Subcutaneous abdominal adipose tissue (tissue), 5 donors: ENCODE data around the gene RCAN2.

Source experiments
- H3K27ac ChIP-seq: one replicate; pipeline ENCODE4 v1.7.0; 2013; ENCODE audit warnings: low read depth, mild to moderate bottlenecking, inconsistent platforms, low read length, moderate library complexity
- H3K27me3 ChIP-seq, 5 donors: one replicate each; pipeline ENCODE4 v1.7.0; 2013; ENCODE audit warnings: low read length in 5 of 5, inconsistent platforms in 1 of 5; ENCODE audit not compliant: control insufficient read depth in 5 of 5, insufficient read depth in 4 of 5
- H3K36me3 ChIP-seq, 5 donors: one replicate each; pipeline ENCODE4 v1.7.0; 2013; ENCODE audit warnings: low read length in 5 of 5; ENCODE audit not compliant: control insufficient read depth in 5 of 5, insufficient read depth in 5 of 5
- H3K4me1 ChIP-seq, 5 donors: one replicate each; pipeline ENCODE4 v1.7.0; 2013; ENCODE audit warnings: low read length in 5 of 5, mild to moderate bottlenecking in 3 of 5, moderate library complexity in 1 of 5; ENCODE audit not compliant: control insufficient read depth in 5 of 5, insufficient read depth in 5 of 5
- H3K4me3 ChIP-seq, 5 donors: one replicate each; pipeline ENCODE4 v1.7.0; 2013; ENCODE audit warnings: low read length in 5 of 5, low read depth in 1 of 5
- H3K9ac ChIP-seq, 5 donors: one replicate each; pipeline ENCODE4 v1.7.0; 2013; ENCODE audit warnings: low read length in 5 of 5, mild to moderate bottlenecking in 4 of 5, moderate library complexity in 3 of 5
- H3K9me3 ChIP-seq, 5 donors: one replicate each; pipeline ENCODE4 v1.7.0; 2013; ENCODE audit warnings: low read length in 5 of 5; ENCODE audit not compliant: control insufficient read depth in 5 of 5
- donor health status: healthy.
- donor health status: healthy.
- donor health status: healthy.
- donor health status: healthy.
- donor health status: healthy.

Gene RCAN2

DNA sequence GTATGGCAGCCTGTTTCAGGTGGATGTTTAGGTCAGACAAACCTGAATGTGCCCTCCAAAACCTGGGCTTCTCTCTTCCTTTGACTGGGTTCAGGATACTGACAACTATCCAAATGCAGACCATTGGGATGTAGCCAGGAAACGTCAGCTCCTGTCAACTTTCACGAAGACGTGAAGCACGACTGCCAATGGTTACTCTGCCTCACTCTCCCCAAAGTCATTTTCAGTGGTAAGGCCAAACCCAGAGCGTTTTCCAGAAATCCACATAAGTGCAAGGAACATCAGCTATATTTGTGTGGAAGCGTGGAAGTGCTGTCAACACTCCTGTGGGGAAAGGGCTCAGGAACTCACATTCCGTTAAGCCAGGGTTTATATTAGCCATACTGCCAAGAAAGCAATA is 20.1 kb upstream of the RCAN2 start:
- Histone ChIP-seq H3K9ac (no peak overlapping the region), H3K27me3 (no peaks in the 10 kb centered on the region), H3K9me3 (no peaks in the 10 kb centered on the region), H3K27ac (no peak overlapping the region), H3K4me1 (peaks cover 0 to 13% (median 5%) of the 10 kb centered on the region in 5 donors), H3K36me3 (no peaks in the 10 kb centered on the region), H3K4me3 (no peak overlapping the region)

DNA sequence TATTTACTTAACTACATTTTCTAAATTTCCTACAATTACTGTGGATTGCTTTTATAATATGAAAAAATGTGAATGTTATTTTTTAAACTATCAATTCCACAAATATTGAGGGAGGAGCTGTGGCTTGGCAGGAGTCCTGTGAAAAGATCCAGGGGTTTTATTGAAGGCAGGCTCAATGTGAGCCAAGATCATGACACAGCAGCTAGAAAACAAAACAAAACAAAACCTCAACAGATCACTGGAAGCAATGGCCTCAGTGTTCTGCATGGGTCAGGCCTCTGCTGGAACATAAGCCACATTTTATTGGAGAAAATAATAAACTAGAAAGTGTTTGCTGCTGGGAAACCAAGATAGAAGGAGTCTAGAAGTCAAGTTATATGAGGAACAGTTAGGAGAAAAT is 19.4 kb upstream of the RCAN2 start:
- Histone ChIP-seq H3K4me1 (peaks cover 0 to 13% (median 5%) of the 10 kb centered on the region in 5 donors), H3K4me3 (no peak overlapping the region), H3K9me3 (no peaks in the 10 kb centered on the region)

GRCh38 chr6:46509981-46510510 is 18.8 kb upstream of the RCAN2 start:
- Histone ChIP-seq H3K36me3 (no peaks in the 10 kb centered on the region), H3K4me1 (peaks cover 0 to 13% (median 5%) of the 10 kb centered on the region in 5 donors), H3K9ac (no peak overlapping the region), H3K27me3 (no peaks in the 10 kb centered on the region), H3K4me3 (no peak overlapping the region), H3K9me3 (no peaks in the 10 kb centered on the region), H3K27ac (no peak overlapping the region)

More for the DNA sequence above, 19.4 kb upstream of the RCAN2 start:
- Histone ChIP-seq H3K9ac (no peak overlapping the region), H3K27me3 (no peaks in the 10 kb centered on the region), H3K36me3 (no peaks in the 10 kb centered on the region), H3K27ac (no peak overlapping the region)

GRCh38 chr6:46509063-46509462 is 17.8 kb upstream of the RCAN2 start:
- Histone ChIP-seq H3K27me3 (no peaks in the 10 kb centered on the region), H3K4me3 (no peak overlapping the region), H3K4me1 (peaks cover 0 to 13% (median 5%) of the 10 kb centered on the region in 5 donors), H3K27ac (no peak overlapping the region), H3K9me3 (no peaks in the 10 kb centered on the region), H3K36me3 (no peaks in the 10 kb centered on the region), H3K9ac (no peak overlapping the region)

DNA sequence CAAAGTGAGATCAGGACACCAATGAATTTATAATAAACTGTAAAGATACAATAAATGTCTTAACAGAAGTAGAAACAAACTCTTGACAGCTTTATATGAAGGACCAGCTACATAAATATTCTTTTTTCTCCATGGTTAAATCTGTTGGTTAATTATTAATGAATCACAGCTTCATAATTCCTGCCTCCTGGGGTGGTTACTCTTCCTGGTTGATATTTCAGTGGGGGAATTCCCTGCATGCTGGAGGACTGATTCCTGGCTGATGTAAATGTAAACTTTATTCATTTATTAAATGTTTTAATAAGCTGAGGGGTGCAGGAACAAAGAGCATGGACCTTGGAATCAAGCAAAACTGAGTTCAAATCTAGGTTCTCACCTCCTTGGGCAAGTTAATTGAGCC is 16.2 kb upstream of the RCAN2 start:
- H3K9me3 ChIP-seq: no peaks in the 10 kb centered on the region
- no peaks in the 10 kb centered on the region for H3K27me3 ChIP-seq
- H3K27ac ChIP-seq: no peak overlapping the region
- no peak overlapping the region for H3K9ac ChIP-seq
- no peaks in the 10 kb centered on the region for H3K36me3 ChIP-seq
- H3K4me3 ChIP-seq: no peak overlapping the region
- peaks cover 0 to 14% (median 5%) of the 10 kb centered on the region in 5 donors for H3K4me1 ChIP-seq

- no peak overlapping the region for H3K9ac ChIP-seq
- H3K4me1 ChIP-seq: peaks cover 0 to 9% (median 3%) of the 10 kb centered on the region in 5 donors
- H3K27ac ChIP-seq: no peak overlapping the region
- no peaks in the 10 kb centered on the region for H3K9me3 ChIP-seq
- no peaks in the 10 kb centered on the region for H3K27me3 ChIP-seq
- no peaks in the 10 kb centered on the region for H3K36me3 ChIP-seq
- no peak overlapping the region for H3K4me3 ChIP-seq
These were observed 14.7 kb upstream of the RCAN2 start for GRCh38 chr6:46505693-46506512.

GRCh38 chr6:46504242-46504641 is 13.0 kb upstream of the RCAN2 start:
- Histone ChIP-seq H3K9ac (no peak overlapping the region), H3K27me3 (no peaks in the 10 kb centered on the region), H3K4me3 (no peak overlapping the region), H3K36me3 (no peaks in the 10 kb centered on the region), H3K27ac (no peak overlapping the region), H3K9me3 (no peaks in the 10 kb centered on the region), H3K4me1 (peaks cover 0 to 3% (median 0%) of the 10 kb centered on the region in 5 donors)

DNA sequence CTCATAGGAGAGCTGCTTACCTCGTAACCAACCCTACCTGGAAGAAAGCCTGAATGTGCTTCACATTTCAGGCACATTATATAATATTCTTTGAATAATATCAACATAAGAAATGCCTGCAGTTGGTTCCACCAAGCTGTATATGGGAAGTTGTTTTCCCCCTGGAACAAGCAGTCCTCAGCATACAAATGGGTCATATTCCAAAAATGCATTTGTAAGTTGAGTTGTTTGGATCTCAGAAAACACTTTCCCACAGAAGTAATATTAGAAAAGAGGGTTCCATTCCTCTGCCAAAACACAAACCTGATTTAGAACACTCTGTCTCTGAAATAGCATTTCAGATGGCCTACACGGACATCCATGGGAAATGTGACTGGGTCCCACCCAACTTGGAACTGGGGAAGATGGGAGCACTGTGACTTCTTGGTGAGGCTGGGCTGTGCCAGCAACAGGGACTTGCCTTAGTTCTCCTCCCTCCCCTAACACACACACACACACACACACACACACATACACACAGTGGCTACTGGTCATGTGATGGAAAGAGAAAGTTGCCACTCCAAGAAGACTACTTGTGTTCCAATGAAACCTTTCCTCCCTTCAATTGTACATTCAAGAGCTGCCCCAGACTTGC is 11.4 kb upstream of the RCAN2 start:
- Histone ChIP-seq H3K4me1 (peaks cover 0 to 3% (median 0%) of the 10 kb centered on the region in 5 donors), H3K27ac (no peak overlapping the region)

DNA sequence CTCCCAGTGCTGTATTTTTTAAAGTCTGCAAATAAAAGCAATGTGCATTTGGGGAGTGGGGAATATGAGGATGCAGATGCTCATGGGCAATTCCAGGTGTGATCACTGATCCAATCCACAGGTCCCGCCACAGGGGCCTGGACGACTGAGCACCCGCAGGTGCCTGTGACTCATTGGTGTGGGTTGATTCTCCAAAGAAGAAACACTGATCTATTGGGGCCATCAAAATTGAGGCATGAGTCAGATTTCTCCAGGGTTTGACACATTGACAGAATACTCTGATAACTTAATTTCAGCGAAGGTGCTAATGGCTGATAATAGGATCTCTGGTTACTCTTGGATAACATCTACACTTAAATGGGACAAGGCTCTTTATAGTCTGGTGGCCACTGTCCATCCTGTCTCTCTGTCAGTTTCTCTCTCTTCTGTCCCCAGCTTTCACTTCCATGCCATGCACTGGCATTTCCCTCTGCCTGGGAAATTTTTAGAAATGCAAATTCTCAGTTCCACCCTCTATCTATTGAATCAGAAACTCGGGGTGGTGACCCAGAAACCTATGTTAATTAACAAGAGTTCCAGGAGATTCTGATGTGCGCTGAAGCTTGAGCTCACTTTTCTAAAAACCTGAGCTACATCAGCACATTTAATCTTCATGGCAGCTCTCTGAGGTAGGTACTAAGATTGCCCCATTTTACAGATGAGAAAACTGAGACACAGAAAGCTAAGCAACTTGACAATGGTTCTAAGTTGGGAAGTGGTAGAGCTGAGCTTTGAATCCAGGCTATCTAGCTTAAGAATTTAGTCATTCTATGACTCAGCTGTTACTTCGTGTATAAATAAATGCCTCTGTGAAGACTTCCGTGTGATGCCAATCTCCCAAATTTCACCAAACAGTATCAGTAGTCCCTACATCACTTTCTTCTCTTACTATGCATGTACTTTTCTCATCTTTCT is 10.2 kb upstream of the RCAN2 start:
- Histone ChIP-seq H3K9ac (no peak overlapping the region), H3K36me3 (no peaks in the 10 kb centered on the region), H3K9me3 (no peaks in the 10 kb centered on the region), H3K27me3 (no peaks in the 10 kb centered on the region), H3K4me1 (peaks cover 0 to 3% (median 0%) of the 10 kb centered on the region in 5 donors), H3K4me3 (no peak overlapping the region), H3K27ac (no peak overlapping the region)

More for the DNA sequence above, 11.4 kb upstream of the RCAN2 start:
- Histone ChIP-seq H3K9me3 (no peaks in the 10 kb centered on the region), H3K27me3 (no peaks in the 10 kb centered on the region), H3K36me3 (no peaks in the 10 kb centered on the region), H3K9ac (no peak overlapping the region), H3K4me3 (no peak overlapping the region)
